T1000 (cell line): ENCODE data around the gene STING1.
"Not testable (repeated sequence)": the region's sequence is repeated elsewhere in the genome, so short reads cannot be mapped to it uniquely, and the experiment has no call there.

Experiments
- DNase-seq: peaks from one replicate; lab custom pipeline; 2025; ENCODE audit warnings: mixed read lengths; lab: John Stamatoyannopoulos, UW

Gene STING1

GRCh38 chr5:139503036-139503817 is 20.7 kb upstream of the STING1 start:
- DNase-seq = not testable (repeated sequence)

GRCh38 chr5:139501381-139501780 is 18.8 kb upstream of the STING1 start:
- no peak for DNase-seq

- DNase-seq = no peak
Observed at GRCh38 chr5:139495638-139496435, 13.3 kb upstream of the STING1 start.

- DNase-seq = no peak
Observed at GRCh38 chr5:139494832-139495231, 12.3 kb upstream of the STING1 start.

GRCh38 chr5:139494256-139494655 is 11.7 kb upstream of the STING1 start:
- no peak for DNase-seq

GRCh38 chr5:139492700-139493192 is 10.2 kb upstream of the STING1 start:
- DNase-seq = no peak

GRCh38 chr5:139488260-139488659 is 5.7 kb upstream of the STING1 start:
- DNase-seq = no peak

GRCh38 chr5:139486201-139486600 is 3.6 kb upstream of the STING1 start:
- no peak for DNase-seq

GRCh38 chr5:139482890-139483208 is 291 bp upstream of the STING1 start:
- not testable (repeated sequence) for DNase-seq

GRCh38 chr5:139481580-139482049 is 943 bp downstream of the STING1 start:
- no peak for DNase-seq

GRCh38 chr5:139481122-139481533 is 1.4 kb downstream of the STING1 start:
- no peak for DNase-seq

GRCh38 chr5:139479729-139480128 is 2.8 kb downstream of the STING1 start:
- DNase-seq = not testable (repeated sequence)

- not testable (repeated sequence) for DNase-seq
Observed at GRCh38 chr5:139478657-139479423, 3.7 kb downstream of the STING1 start.

- DNase-seq = no peak
Observed at GRCh38 chr5:139475865-139476617, 6.5 kb downstream of the STING1 start.

- no peak for DNase-seq
Observed at GRCh38 chr5:139474890-139475791, 7.4 kb downstream of the STING1 start.

- no peak for DNase-seq
Observed at GRCh38 chr5:139473565-139473964, 9.0 kb downstream of the STING1 start.

- DNase-seq = no peak
Observed at GRCh38 chr5:139473105-139473504, 9.5 kb downstream of the STING1 start.

- DNase-seq = no peak
Observed at GRCh38 chr5:139472386-139473030, 10.1 kb downstream of the STING1 start.

- DNase-seq = no peak
Observed at GRCh38 chr5:139470821-139471300, 11.7 kb downstream of the STING1 start, which contains the start of gene SMIM33. Gene SMIM33, plus strand, starts transcription at chr5:139471004. Its CDS starts 118 bp downstream, at chr5:139471122.
